ENCODE measurements around the gene PFN1. TPM values are rescaled to one million over a fixed set of nuclear protein-coding genes. Genes with fewer than 3 reads are reported as not detected.

PFN1 gene
- total RNA-seq, result 357 to 377 TPM (median 370 TPM) in 3 replicates

DNA sequence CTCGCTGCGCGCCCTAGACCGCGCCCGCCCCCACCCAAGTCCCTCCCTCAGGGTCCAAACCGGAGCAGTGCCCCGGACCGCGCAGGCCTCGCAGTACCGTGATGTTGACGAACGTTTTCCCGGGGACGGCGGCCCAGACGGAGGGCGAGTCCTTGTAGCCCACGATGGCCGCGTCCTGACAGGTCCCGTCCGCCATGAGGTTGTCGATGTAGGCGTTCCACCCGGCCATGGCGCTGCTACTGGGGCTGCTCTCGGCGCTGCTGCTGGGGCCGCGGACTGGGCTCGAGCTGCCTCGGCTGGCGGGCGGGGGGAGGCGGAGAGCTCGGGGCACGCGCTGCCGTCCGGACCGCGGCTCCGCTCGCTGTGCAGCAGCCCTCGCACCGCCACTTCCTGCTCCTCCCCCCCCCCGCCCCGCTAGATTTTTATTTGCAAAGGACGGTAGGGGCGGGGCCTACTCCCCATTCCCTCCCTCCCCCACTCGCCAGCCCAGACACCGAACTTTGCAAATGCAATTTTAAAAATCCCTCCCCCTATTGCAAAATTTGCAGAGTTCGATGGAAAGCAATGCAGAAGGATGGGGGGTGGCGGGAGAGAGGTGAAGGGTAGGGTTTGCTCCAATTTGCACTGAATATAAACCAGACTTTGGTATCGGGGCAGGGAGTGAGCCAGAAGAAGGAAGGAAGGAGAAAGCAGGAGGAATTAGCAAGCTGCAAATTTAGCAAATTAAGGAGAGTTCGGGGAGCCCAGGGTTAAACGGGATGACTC lies at the start of gene PFN1:
Gene PFN1, minus strand, starts transcription at position 365 of the 765 bp plus-strand sequence. Its CDS starts 136 bp downstream, at position 229.
- Mint-ChIP-seq H3K36me3 (peaks cover 8% of the 10 kb centered on the region), H3K4me3 (peak within 1 kb of the TSS; percentile 93), H3K27ac (peak within 1 kb of the TSS; percentile 99), H3K9me3 (no peaks in the 10 kb centered on the region), H3K27me3 (ENCODE audit: low read depth) (no peaks in the 10 kb centered on the region), H3K4me1 (peaks cover 41% of the 10 kb centered on the region)
- peak; percentile 76 to 77 for DNase-seq (ENCODE audit: low spot score in 2 of 2, unreplicated experiment in 2 of 2)
- TF ChIP-seq CTCF (IDR thresholded peaks at IDR 0.05; ENCODE audit: unreplicated experiment), result no peak

- Mint-ChIP-seq H3K36me3 (peaks cover 13% of the 10 kb centered on the region), H3K27ac (peak within 1 kb of the TSS; percentile 87), H3K27me3 (ENCODE audit: low read depth) (peaks cover 5% of the 10 kb centered on the region), H3K4me3 (peak within 1 kb of the TSS; percentile 86), H3K4me1 (peaks cover 16% of the 10 kb centered on the region), H3K9me3 (no peaks in the 10 kb centered on the region)
- TF ChIP-seq CTCF (IDR thresholded peaks at IDR 0.05; ENCODE audit: unreplicated experiment), result peak; percentile 14
- peak; percentile 89 to 94 for DNase-seq (ENCODE audit: low spot score in 2 of 2, unreplicated experiment in 2 of 2)
Observed at GRCh38 chr17:4997302-4998026, 49.1 kb upstream of the PFN1 start, which contains the start of the genes INCA1 and KIF1C. INCA1 (minus strand) TSS chr17:4997522; CDS start chr17:4994437, 3,085 bp downstream. KIF1C (plus strand) TSS chr17:4997950; CDS start chr17:5000247, 2,297 bp downstream.

DNA sequence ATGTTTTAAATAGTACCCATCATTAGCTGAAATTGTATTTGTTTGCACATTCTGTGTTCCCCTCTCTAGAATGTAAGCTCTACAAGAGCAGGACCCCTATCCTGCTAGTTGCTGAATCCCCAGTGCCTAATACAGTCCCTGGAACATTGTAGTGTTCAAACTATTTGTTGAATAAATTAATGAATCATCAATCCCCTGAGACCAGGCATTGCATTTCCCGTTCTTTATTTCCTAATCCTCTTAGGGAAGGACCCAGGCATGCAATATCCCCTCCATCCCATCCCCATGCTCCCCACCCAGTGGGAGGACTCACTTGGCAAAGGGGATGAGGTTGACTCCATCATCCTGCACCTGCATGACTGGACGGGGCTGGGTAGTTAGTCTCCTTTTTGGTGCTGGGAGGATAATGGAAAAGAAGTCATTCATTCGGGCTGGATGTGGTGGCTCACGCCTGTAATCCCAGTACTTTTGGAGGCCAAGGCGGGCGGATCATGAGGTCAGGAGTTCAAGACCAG lies 45.8 kb upstream of the PFN1 start:
- no peak for TF ChIP-seq CTCF (IDR thresholded peaks at IDR 0.05; ENCODE audit: unreplicated experiment)
- DNase-seq (ENCODE audit: low spot score in 2 of 2, unreplicated experiment in 2 of 2), result no peak
- Mint-ChIP-seq H3K4me3 (no peak overlapping the region), H3K27ac (no peak overlapping the region), H3K4me1 (peaks cover 14% of the 10 kb centered on the region), H3K36me3 (no peaks in the 10 kb centered on the region), H3K9me3 (no peaks in the 10 kb centered on the region), H3K27me3 (ENCODE audit: low read depth) (peaks cover 5% of the 10 kb centered on the region)

DNA sequence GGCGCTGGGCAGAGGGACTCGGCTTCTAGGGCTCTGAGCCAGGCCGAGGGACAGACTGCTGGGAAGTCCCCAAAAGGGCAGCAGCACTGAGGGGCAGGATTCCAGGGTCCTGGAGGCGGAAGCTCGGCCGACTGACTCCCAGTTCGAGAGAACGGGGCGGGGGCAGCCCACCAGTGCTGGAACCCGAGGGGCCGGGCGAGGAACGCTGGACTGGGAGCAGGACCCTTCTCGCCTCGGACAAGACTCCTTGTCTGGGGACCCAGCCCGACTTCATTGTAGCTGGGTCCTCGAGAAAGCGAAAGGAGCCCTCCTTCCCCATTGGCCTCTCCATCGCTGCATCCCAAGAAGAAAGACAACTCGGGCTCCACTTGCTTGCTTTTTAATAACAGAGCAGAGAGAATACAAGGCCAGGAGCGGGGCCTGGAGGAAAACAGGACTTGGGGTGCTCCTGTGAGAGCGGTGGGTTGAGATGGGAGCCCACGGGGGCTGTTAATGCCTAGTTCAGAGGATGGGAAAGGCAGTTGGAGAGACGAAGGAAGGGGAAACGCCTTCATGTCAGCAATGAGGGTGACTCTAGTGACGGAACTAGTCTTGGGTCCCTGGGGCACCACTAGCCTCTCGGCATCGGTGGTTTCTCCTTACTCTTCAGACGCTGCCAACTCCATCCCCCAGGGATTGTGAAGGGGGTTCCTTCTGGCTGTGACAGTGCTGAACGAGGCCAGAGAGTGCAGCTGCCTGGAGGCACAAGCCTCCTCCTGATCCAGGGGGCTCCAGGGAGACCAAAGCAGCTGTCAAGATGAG lies 39.6 kb upstream of the PFN1 start:
- peaks cover 27% of the 10 kb centered on the region for H3K4me1 Mint-ChIP-seq
- no peaks in the 10 kb centered on the region for H3K27me3 Mint-ChIP-seq (ENCODE audit: low read depth)
- no peaks in the 10 kb centered on the region for H3K36me3 Mint-ChIP-seq
- no peak for DNase-seq (ENCODE audit: low spot score in 2 of 2, unreplicated experiment in 2 of 2)
- no peaks in the 10 kb centered on the region for H3K9me3 Mint-ChIP-seq
- H3K4me3 Mint-ChIP-seq, result peak overlapping the region; percentile 81
- H3K27ac Mint-ChIP-seq, result peak overlapping the region; percentile 89
- TF ChIP-seq CTCF (IDR thresholded peaks at IDR 0.05; ENCODE audit: unreplicated experiment), result no peak
